Measurements from ENCODE around the gene LMCD1. TPM values are rescaled to one million over a fixed set of nuclear protein-coding genes. Genes with fewer than 3 reads are reported as not detected.

The LMCD1 gene
- total RNA-seq, 3 donors from 2014 or later (not counting 1 experiment from before 2014, with no cell fraction given) = not detected

- DNase-seq (no peak), ATAC-seq (no peak)
- Histone ChIP-seq H3K36me3 (ENCODE audit: control insufficient read depth, insufficient read depth, low read length) (no peaks in the 10 kb centered on the region), H3K9me3 (ENCODE audit: control insufficient read depth, insufficient read depth, low read length) (no peaks in the 10 kb centered on the region), H3K4me1 (ENCODE audit: control insufficient read depth, insufficient read depth, low read length) (no peaks in the 10 kb centered on the region), H3K4me3 (ENCODE audit: low read length) (no peak overlapping the region), H3K27ac (ENCODE audit: low read length) (no peak overlapping the region), H3K27me3 (ENCODE audit: control insufficient read depth, insufficient read depth, low read length) (no peaks in the 10 kb centered on the region)
- Mint-ChIP-seq H3K27me3 (ENCODE audit: low read depth in 2 of 2) (no peaks in the 10 kb centered on the region), H3K36me3 (no peaks in the 10 kb centered on the region), H3K4me1 (no peaks in the 10 kb centered on the region), H3K4me3 (no peak overlapping the region), H3K9me3 (no peaks in the 10 kb centered on the region), H3K27ac (no peak overlapping the region)
- 94% methylated on average over 9 of the region's 9 CpGs for WGBS (ENCODE audit: insufficient coverage)
- no peak for TF ChIP-seq CTCF (IDR thresholded peaks at IDR 0.05)
- intact Hi-C loops (cut with micrococcal nuclease) = no loop called here
Measured at GRCh38 chr3:8541486-8541885, 39.9 kb downstream of the LMCD1 start.

GRCh38 chr3:8542190-8543135 lies 40.8 kb downstream of the LMCD1 start:
- 96% methylated on average over 12 of the region's 12 CpGs for WGBS (ENCODE audit: insufficient coverage)
- H3K4me3 Mint-ChIP-seq = no peak overlapping the region
- no peak for TF ChIP-seq CTCF (IDR thresholded peaks at IDR 0.05)
- no peaks in the 10 kb centered on the region for H3K9me3 Mint-ChIP-seq
- H3K27ac Mint-ChIP-seq = no peak overlapping the region
- no peak for ATAC-seq
- no peaks in the 10 kb centered on the region for H3K36me3 Mint-ChIP-seq
- no peak overlapping the region for H3K27ac ChIP-seq (ENCODE audit: low read length)
- no peaks in the 10 kb centered on the region for H3K4me1 ChIP-seq (ENCODE audit: control insufficient read depth, insufficient read depth, low read length)
- intact Hi-C loops (cut with micrococcal nuclease) = no loop called here
- no peak for DNase-seq
- H3K36me3 ChIP-seq (ENCODE audit: control insufficient read depth, insufficient read depth, low read length) = no peaks in the 10 kb centered on the region
- H3K27me3 ChIP-seq (ENCODE audit: control insufficient read depth, insufficient read depth, low read length) = no peaks in the 10 kb centered on the region
- H3K9me3 ChIP-seq (ENCODE audit: control insufficient read depth, insufficient read depth, low read length) = no peaks in the 10 kb centered on the region
- no peaks in the 10 kb centered on the region for H3K4me1 Mint-ChIP-seq
- no peak overlapping the region for H3K4me3 ChIP-seq (ENCODE audit: low read length)
- no peaks in the 10 kb centered on the region for H3K27me3 Mint-ChIP-seq (ENCODE audit: low read depth in 2 of 2)

- Mint-ChIP-seq H3K4me3 (no peak overlapping the region), H3K9me3 (no peaks in the 10 kb centered on the region), H3K27ac (no peak overlapping the region), H3K27me3 (ENCODE audit: low read depth in 2 of 2) (no peaks in the 10 kb centered on the region), H3K4me1 (no peaks in the 10 kb centered on the region), H3K36me3 (no peaks in the 10 kb centered on the region)
- no peak for TF ChIP-seq CTCF (IDR thresholded peaks at IDR 0.05)
- no peak for DNase-seq
- Histone ChIP-seq H3K36me3 (ENCODE audit: control insufficient read depth, insufficient read depth, low read length) (no peaks in the 10 kb centered on the region), H3K27me3 (ENCODE audit: control insufficient read depth, insufficient read depth, low read length) (no peaks in the 10 kb centered on the region), H3K9me3 (ENCODE audit: control insufficient read depth, insufficient read depth, low read length) (no peaks in the 10 kb centered on the region), H3K4me1 (ENCODE audit: control insufficient read depth, insufficient read depth, low read length) (no peaks in the 10 kb centered on the region), H3K4me3 (ENCODE audit: low read length) (no peak overlapping the region), H3K27ac (ENCODE audit: low read length) (no peak overlapping the region)
- no peak for ATAC-seq
- 93% methylated on average over 3 of the region's 4 CpGs for WGBS (ENCODE audit: insufficient coverage)
- intact Hi-C loops (cut with micrococcal nuclease) = no loop called here
Measured at GRCh38 chr3:8546609-8547008, 45.0 kb downstream of the LMCD1 start.
